ENCODE results near the gene GUCY1A2.
"Not testable (repeated sequence)": the region's sequence is repeated elsewhere in the genome, so short reads cannot be mapped to it uniquely, and the experiment has no call there.

Gene GUCY1A2

GRCh38 chr11:106840146-106840545 is 178.1 kb downstream of the GUCY1A2 start:
- DNase-seq = no peak

- no peak for DNase-seq
Observed at GRCh38 chr11:106834567-106834966, 183.7 kb downstream of the GUCY1A2 start.

- no peak for DNase-seq
Observed at GRCh38 chr11:106828976-106829375, 189.3 kb downstream of the GUCY1A2 start.

GRCh38 chr11:106828576-106828975 is 189.7 kb downstream of the GUCY1A2 start:
- DNase-seq = no peak

- DNase-seq = no peak
Observed at GRCh38 chr11:106827687-106828086, 190.6 kb downstream of the GUCY1A2 start.

GRCh38 chr11:106826558-106826957 is 191.7 kb downstream of the GUCY1A2 start:
- DNase-seq = not testable (repeated sequence)

GRCh38 chr11:106821826-106822225 is 196.4 kb downstream of the GUCY1A2 start:
- no peak for DNase-seq

- no peak for DNase-seq
Observed at GRCh38 chr11:106821291-106821690, 197.0 kb downstream of the GUCY1A2 start.

- no peak for DNase-seq
Observed at GRCh38 chr11:106818443-106818842, 199.8 kb downstream of the GUCY1A2 start.

- no peak for DNase-seq
Observed at GRCh38 chr11:106815209-106815608, 203.1 kb downstream of the GUCY1A2 start.

GRCh38 chr11:106813806-106814205 is 204.5 kb downstream of the GUCY1A2 start:
- no peak for DNase-seq

GRCh38 chr11:106794058-106794457 is 224.2 kb downstream of the GUCY1A2 start:
- no peak for DNase-seq

GRCh38 chr11:106789406-106789805 is 228.9 kb downstream of the GUCY1A2 start:
- DNase-seq = no peak

- no peak for DNase-seq
Observed at GRCh38 chr11:106787454-106787853, 230.8 kb downstream of the GUCY1A2 start.

- DNase-seq = no peak
Observed at GRCh38 chr11:106785913-106786650, 232.2 kb downstream of the GUCY1A2 start.

GRCh38 chr11:106777302-106777701 is 241.0 kb downstream of the GUCY1A2 start:
- DNase-seq = not testable (repeated sequence)

- no peak for DNase-seq
Observed at GRCh38 chr11:106770489-106771085, 247.7 kb downstream of the GUCY1A2 start.

GRCh38 chr11:106765469-106766258 is 252.6 kb downstream of the GUCY1A2 start:
- DNase-seq = no peak

GRCh38 chr11:106763501-106763900 is 254.8 kb downstream of the GUCY1A2 start:
- no peak for DNase-seq

- no peak for DNase-seq
Observed at GRCh38 chr11:106761745-106762144, 256.5 kb downstream of the GUCY1A2 start.

GRCh38 chr11:106761240-106761639 is 257.0 kb downstream of the GUCY1A2 start:
- no peak for DNase-seq

- DNase-seq = no peak
Observed at GRCh38 chr11:106748059-106748458, 270.2 kb downstream of the GUCY1A2 start.

- DNase-seq = no peak
Observed at GRCh38 chr11:106745941-106746340, 272.3 kb downstream of the GUCY1A2 start.
